ENCODE data around the gene ADA. TPM values are rescaled to one million over a fixed set of nuclear protein-coding genes. Genes with fewer than 3 reads are reported as not detected.
A peak's percentile ranks its signal among the peaks of the same experiment; 100 is the strongest.
"Not testable (repeated sequence)": the region's sequence is repeated elsewhere in the genome, so short reads cannot be mapped to it uniquely, and the experiment has no call there.

ADA gene
- 10 to 100 TPM; 90.4 to 98.8 TPM for total RNA-seq

DNA sequence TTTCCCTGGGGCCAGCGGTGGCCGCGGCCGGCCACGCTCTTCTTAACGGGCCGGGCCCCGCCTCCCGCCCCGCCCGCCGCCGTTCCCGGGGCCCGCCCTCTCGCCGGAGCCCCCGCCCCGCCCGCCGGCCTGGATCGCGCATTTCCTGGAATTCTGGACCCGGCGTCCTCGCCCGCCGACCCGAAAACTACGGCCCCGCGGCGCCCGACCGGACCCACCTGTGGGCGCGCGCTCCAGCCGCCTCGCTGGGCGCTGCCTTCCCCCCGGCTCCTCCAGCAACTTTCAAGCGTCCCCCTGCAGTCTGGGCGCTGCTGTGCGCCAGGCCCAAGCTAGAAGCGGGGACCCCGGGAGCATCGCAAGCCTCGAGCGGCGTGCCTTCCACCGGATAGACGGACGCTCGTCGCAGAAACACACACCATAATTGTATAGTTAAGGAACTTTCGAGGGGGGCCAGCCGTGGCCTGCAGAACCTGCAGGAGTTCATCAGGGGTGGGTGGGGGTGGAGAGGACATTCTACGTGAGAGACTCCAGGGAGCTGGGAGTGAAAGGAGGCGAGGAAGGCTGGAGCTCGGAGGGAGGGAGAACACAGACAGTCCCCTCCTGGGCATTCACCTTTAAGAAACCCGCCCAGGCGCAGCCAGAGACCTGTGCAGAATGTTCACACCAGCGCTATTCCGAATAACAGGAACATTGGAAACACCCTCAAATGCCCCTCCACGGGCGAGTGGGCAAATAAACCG is at the start of gene ADA:
TSS of gene ADA (minus strand) at position 16 of the 740 bp plus-strand sequence. CDS start 92 bp downstream, outside the sequence.
- H3K36me3 Mint-ChIP-seq = peaks cover 30% of the 10 kb centered on the region

DNA sequence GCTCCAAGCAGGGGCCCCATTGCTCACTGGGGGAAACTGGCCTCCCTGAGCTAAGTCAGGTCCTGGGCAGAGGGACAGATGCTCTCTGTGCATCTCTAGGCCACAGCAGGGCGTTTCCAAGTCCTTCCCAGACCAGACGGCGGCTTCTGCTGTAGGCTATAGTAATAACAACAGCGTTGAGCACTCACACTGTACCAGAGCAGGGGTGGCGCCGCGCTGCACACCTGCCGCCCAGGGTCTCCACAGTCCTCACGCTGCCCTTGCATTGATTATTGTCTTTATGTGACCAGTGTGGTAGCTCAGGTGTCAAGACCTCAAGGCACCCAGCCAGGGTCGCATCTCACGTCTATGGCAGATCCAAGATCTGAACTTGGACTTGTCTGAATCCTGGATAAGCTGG is 48.8 kb upstream of the ADA start:
- H3K27ac Mint-ChIP-seq = no peak overlapping the region
- peaks cover 2% of the 10 kb centered on the region for H3K27me3 Mint-ChIP-seq
- POLR2A ChIA-PET = no interaction called here

More for the DNA sequence above, at the start of gene ADA:
- ATAC-seq (ENCODE audit: low read depth) (peak; percentile 70), DNase-seq (peak; percentile 76)
- Mint-ChIP-seq H3K27me3 (no peaks in the 10 kb centered on the region), H3K9me3 (no peaks in the 10 kb centered on the region), H3K4me3 (peak within 1 kb of the TSS; percentile 96), H3K27ac (peak within 1 kb of the TSS; percentile 91), H3K4me1 (peaks cover 45% of the 10 kb centered on the region)
- POLR2A ChIA-PET = interaction anchor here (1.0 to 1.6 kb wide), 6 partner anchors 9 to 316 kb away, joined by 3 to 6 read pairs (median 5); no protein-coding TSS in a partner anchor

DNA sequence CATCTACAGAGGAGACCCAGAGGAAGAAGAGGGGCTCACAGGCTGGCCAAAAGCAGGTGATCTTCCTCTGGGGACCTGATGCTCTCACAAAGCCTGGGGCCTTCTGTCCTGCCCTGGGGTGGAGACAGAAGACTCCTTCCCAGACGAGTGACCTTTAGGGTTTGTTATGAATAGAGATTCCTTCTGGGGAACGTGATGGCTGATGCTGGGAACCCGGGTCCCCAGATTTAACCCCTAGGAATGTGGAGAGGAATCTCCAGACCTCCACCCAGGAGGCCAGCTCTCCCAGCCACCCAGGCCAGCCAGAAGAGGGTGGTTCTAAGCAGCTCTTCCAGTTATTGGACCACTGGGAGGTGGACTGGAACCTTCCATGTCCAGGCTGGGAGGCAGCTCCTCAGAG is 46.9 kb upstream of the ADA start:
- peaks cover 2% of the 10 kb centered on the region for H3K27me3 Mint-ChIP-seq
- peaks cover 10% of the 10 kb centered on the region for H3K4me1 Mint-ChIP-seq
- no peak overlapping the region for H3K27ac Mint-ChIP-seq
- DNase-seq (no peak), ATAC-seq (ENCODE audit: low read depth) (no peak)
- no peaks in the 10 kb centered on the region for H3K36me3 Mint-ChIP-seq
- no peak overlapping the region for H3K4me3 Mint-ChIP-seq
- H3K9me3 Mint-ChIP-seq = no peaks in the 10 kb centered on the region
- POLR2A ChIA-PET = interaction anchor here (0.5 kb wide), 1 partner anchor 323 kb away, joined by 3 read pairs; no protein-coding TSS in a partner anchor

More for the DNA sequence above, 48.8 kb upstream of the ADA start:
- H3K9me3 Mint-ChIP-seq = no peaks in the 10 kb centered on the region
- DNase-seq (no peak), ATAC-seq (ENCODE audit: low read depth) (no peak)
- peaks cover 8% of the 10 kb centered on the region for H3K4me1 Mint-ChIP-seq
- H3K36me3 Mint-ChIP-seq = no peaks in the 10 kb centered on the region
- no peak overlapping the region for H3K4me3 Mint-ChIP-seq

DNA sequence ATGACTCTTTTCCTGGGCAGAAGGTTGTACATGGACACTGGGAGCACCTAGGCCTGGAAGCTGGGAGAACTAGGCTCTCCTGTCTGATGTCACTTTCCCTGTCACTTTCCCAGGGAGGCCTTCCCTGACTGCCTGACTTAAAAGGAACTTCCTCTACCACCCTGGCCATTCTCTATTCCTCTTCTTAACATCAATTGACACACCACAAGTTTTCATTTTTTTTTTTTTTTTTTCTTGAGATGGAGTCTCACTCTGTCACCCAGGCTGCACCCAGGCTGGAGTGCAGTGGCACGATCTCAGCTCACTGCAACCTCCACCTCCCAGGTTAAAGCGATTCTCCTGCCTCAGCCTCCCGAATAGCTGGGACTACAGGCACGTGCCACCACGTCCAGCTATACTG is 45.5 kb upstream of the ADA start:
- H3K9me3 Mint-ChIP-seq; H3K27ac Mint-ChIP-seq; H3K4me3 Mint-ChIP-seq; POLR2A ChIA-PET; H3K27me3 Mint-ChIP-seq; ATAC-seq (ENCODE audit: low read depth); DNase-seq; H3K36me3 Mint-ChIP-seq; H3K4me1 Mint-ChIP-seq: not testable (repeated sequence)

DNA sequence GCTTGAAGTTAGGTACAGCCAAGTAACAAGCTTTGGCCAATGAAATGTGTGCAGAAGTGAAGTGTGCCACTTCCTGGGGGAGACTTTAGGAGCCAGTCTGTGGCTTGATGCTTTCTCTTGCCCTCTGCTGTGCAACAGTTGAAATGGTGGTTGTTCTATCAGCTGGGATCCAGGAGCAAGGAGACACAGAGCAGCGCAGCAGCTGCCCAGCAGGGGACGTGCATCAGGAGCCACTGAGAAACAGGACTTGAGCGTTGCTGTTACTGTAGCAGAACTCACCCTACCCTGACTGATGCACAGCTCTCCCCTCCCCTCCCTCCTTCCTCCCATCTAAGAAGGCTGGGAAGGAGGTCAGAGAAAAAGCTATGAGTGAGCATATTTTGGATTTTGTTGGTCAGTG is 44.8 kb upstream of the ADA start:
- DNase-seq (no peak), ATAC-seq (ENCODE audit: low read depth) (no peak)
- H3K27me3 Mint-ChIP-seq = peaks cover 2% of the 10 kb centered on the region
- H3K4me3 Mint-ChIP-seq = no peak overlapping the region
- peaks cover 5% of the 10 kb centered on the region for H3K9me3 Mint-ChIP-seq
- POLR2A ChIA-PET = no interaction called here
- H3K27ac Mint-ChIP-seq = no peak overlapping the region
- peaks cover 2% of the 10 kb centered on the region for H3K36me3 Mint-ChIP-seq
- peaks cover 10% of the 10 kb centered on the region for H3K4me1 Mint-ChIP-seq

DNA sequence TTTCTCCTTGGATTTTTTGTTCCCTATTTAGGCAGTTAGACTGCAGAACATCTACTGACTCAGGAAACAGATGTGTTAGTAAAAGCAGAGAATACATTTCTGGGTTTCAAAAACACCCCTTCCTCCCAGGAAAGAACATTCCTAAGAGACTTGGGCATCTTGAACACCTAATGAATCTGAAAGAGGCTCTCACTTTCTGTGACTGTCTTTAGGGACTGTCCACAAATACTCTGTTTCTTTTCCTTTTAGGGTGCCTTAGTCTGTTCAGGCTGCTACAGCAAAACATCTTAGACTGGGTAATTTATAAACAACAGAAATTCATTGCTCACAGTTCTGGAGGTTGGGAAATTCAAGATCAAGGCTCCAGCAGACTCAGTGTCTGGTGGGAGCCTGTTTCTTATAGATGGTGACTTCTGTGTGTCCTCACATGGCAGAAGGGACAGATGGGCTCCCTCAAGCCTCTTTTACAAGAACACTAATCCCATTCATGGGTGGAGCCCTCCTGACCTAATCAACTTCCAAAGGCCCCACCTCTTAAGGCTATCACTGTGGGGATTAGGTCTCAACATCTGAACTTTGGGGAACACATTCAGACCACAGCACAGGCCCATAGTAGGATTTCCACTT is 44.3 kb upstream of the ADA start:
- Mint-ChIP-seq H3K4me3 (no peak overlapping the region), H3K9me3 (peaks cover 5% of the 10 kb centered on the region), H3K36me3 (peaks cover 2% of the 10 kb centered on the region), H3K4me1 (peaks cover 12% of the 10 kb centered on the region), H3K27me3 (peaks cover 2% of the 10 kb centered on the region), H3K27ac (no peak overlapping the region)
- POLR2A ChIA-PET = no interaction called here
- DNase-seq = no peak
- no peak for ATAC-seq (ENCODE audit: low read depth)

DNA sequence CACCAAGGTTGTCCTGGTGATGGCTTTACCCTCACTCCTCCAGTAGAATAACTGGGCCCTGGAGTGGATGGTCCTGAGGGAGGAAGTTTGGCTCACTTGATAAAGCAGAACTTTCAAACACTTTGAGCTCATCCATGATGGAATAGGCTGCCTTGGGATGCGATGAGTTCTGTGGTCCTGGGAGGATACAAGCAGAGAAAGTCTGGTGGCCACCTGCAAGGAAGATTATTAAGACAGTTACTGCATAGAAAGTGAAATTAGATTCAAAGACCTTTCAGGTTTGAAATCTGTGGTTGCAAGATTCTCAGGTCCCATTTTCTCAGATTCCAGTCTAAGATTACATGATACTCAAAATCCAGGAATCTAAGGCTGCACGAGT is 43.8 kb upstream of the ADA start:
- POLR2A ChIA-PET = no interaction called here
- Mint-ChIP-seq H3K4me3 (no peak overlapping the region), H3K9me3 (peaks cover 5% of the 10 kb centered on the region), H3K4me1 (peaks cover 12% of the 10 kb centered on the region), H3K27ac (no peak overlapping the region), H3K27me3 (peaks cover 2% of the 10 kb centered on the region), H3K36me3 (peaks cover 2% of the 10 kb centered on the region)
- DNase-seq (no peak), ATAC-seq (ENCODE audit: low read depth) (no peak)

DNA sequence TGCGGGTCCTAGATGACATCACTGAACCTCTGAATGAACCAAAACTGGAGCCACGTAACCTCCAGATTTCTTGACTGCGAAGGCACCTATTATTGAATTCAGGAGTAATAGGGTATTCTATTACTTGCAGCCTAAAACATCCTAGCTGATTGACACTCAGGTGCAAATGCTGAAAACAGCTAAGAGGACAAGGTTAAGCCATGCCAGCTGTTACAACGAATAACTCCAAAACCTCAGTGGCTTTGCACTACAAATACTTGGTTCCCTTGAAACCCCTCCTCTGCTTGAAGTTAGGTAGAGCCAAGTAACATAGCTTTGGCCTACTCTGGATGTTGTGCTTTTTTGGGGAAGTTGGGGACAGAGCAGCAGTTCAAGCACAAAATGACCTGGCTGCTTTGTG is 42.7 kb upstream of the ADA start:
- POLR2A ChIA-PET = no interaction called here
- Mint-ChIP-seq H3K4me1 (peaks cover 12% of the 10 kb centered on the region), H3K9me3 (peaks cover 5% of the 10 kb centered on the region), H3K36me3 (peaks cover 2% of the 10 kb centered on the region), H3K27ac (no peak overlapping the region), H3K4me3 (no peak overlapping the region), H3K27me3 (peaks cover 2% of the 10 kb centered on the region)
- DNase-seq (no peak), ATAC-seq (ENCODE audit: low read depth) (no peak)

DNA sequence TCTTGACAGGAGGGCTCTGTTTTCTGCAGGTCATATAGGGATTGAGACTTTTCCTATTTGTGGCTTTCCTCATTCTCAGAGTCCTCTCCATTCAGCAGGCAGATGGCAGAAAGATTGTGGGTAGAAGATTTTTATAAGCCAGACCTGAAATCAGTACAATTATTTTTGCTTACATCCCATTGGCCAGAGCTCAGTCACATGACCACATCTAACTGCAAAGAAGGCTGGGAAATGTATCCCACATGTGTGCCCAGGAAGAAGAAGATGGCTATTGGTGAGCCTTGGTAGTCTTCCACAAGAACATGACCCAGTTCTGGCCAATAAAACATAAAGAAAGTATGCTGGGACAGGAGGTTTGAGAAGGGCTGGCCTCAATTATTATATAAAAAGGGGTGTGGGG is 42.1 kb upstream of the ADA start:
- H3K4me3 Mint-ChIP-seq = no peak overlapping the region

DNA sequence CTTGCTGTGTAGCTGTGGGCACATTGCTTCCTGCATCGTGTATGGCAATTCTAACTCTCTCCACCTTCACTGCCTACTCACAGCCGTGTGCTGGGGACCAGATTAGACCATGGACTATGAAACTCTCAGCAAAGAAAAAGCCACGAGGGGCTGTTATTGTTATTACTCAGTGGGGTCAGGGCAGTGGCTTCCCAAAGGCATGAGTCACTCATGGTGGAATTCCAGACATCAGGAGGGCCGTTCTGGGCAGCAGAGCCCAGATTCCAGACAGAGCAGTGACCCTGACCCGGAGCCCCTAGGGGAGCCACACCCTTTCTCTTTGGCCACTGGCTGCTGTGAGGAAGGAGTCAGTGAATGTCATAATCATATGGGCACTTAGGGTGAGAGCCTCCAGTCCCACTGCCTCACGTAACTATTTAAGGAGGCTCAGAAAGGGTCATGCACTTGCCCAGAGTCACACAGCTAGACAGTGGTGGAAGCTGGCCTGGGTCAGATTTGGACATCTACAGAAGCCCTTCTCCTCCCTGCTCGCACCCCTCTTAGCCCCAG is 41.5 kb upstream of the ADA start:
- no peak overlapping the region for H3K27ac Mint-ChIP-seq
- H3K36me3 Mint-ChIP-seq = peaks cover 2% of the 10 kb centered on the region
- no peak for ATAC-seq (ENCODE audit: low read depth)
- H3K4me3 Mint-ChIP-seq = no peak overlapping the region
- peaks cover 12% of the 10 kb centered on the region for H3K4me1 Mint-ChIP-seq
- H3K9me3 Mint-ChIP-seq = peaks cover 5% of the 10 kb centered on the region
- POLR2A ChIA-PET = no interaction called here
- DNase-seq = no peak
- H3K27me3 Mint-ChIP-seq = peaks cover 2% of the 10 kb centered on the region

More for the DNA sequence above, 42.1 kb upstream of the ADA start:
- H3K27me3 Mint-ChIP-seq = peaks cover 2% of the 10 kb centered on the region
- H3K36me3 Mint-ChIP-seq = peaks cover 2% of the 10 kb centered on the region
- H3K27ac Mint-ChIP-seq = no peak overlapping the region
- POLR2A ChIA-PET = no interaction called here
- peaks cover 5% of the 10 kb centered on the region for H3K9me3 Mint-ChIP-seq
- ATAC-seq (ENCODE audit: low read depth) (no peak), DNase-seq (no peak)
- H3K4me1 Mint-ChIP-seq = peaks cover 12% of the 10 kb centered on the region

DNA sequence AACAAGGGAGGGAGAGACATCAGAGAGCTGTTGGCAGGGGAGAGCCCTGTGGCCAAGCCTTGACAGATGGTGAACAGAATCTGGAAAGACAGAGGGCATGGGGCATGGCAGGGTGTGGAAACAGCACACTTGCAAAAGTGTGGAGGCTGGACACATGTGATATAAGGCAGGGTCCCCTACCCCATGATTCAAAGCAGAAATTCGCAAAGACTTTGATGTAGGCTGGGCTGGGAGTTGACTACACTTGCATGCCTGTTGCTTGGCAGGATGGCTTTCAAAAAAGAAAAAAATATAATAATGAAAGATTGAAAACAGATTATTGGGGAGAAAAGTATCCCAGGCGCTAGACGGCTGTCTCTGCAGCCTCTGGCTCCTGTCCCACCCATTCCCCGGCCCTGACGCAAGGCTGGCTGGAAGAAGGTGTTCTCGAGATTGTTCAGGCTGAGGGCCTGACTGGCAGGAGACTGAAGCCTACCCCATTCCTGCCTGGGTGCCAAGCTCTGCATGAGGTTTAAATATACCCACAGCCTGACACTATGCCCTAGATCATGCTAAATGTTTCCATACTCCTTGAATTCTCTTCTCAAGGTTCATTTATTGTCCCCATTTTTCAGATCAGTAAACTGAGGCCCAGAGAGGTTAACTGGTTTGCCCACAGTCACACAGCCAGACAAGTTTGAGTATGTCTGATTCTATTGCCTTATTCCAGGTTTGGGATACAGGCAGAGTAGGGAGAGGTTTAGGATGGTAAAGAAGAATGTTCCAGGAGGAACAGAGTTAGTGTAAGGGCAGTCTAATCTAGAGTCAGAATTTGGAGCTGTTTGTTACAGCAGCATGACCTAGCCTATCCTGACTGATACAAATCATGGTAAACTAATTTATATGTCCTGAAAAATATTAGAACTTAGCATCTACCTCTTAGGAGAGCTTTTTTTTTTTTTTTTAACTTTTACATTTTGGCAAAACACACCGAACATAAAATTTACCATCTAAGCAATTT is 40.2 kb upstream of the ADA start:
- no peak overlapping the region for H3K27ac Mint-ChIP-seq
- no peak for DNase-seq
- peaks cover 10% of the 10 kb centered on the region for H3K4me1 Mint-ChIP-seq
- H3K27me3 Mint-ChIP-seq = peaks cover 5% of the 10 kb centered on the region
- ATAC-seq (ENCODE audit: low read depth) = no peak
- H3K36me3 Mint-ChIP-seq = peaks cover 2% of the 10 kb centered on the region
- POLR2A ChIA-PET = no interaction called here
- H3K4me3 Mint-ChIP-seq = no peak overlapping the region
- H3K9me3 Mint-ChIP-seq = peaks cover 5% of the 10 kb centered on the region

DNA sequence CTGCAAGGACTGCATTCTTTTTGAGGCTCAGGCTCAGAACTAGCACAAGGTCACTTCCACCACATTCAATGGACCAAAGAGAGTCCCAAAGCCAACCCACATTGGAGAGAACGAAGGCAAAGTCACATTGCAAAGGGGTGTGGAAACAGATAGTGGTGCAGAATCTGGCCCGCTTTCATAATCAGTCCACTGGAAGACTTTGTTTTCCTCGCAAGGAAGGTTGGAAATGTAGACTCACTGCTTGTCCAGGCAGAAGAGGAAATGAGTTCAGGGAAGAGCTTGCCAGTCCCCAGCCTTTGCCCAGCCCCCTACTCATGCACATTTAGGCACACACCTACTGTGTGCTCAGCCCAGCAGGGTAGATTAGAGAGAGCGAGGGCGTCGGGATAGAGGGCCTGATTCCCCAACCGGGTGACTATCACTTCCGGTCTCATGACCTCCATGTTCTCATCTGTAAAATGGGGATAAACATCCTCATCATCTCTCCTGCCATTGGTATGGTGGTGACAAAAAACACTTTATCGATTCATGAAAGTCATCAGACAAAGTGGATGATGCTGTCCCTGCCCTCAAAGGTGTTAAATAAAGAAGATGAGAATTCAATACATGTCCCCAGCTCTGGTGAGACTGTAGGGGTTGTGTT is 39.4 kb upstream of the ADA start:
- H3K36me3 Mint-ChIP-seq = peaks cover 2% of the 10 kb centered on the region
- H3K4me1 Mint-ChIP-seq = peaks cover 6% of the 10 kb centered on the region
- ATAC-seq (ENCODE audit: low read depth) = no peak
- H3K4me3 Mint-ChIP-seq = no peak overlapping the region
- POLR2A ChIA-PET = no interaction called here
- H3K27me3 Mint-ChIP-seq = peaks cover 4% of the 10 kb centered on the region
- H3K27ac Mint-ChIP-seq = no peak overlapping the region
- no peak for DNase-seq
- H3K9me3 Mint-ChIP-seq = peaks cover 5% of the 10 kb centered on the region

DNA sequence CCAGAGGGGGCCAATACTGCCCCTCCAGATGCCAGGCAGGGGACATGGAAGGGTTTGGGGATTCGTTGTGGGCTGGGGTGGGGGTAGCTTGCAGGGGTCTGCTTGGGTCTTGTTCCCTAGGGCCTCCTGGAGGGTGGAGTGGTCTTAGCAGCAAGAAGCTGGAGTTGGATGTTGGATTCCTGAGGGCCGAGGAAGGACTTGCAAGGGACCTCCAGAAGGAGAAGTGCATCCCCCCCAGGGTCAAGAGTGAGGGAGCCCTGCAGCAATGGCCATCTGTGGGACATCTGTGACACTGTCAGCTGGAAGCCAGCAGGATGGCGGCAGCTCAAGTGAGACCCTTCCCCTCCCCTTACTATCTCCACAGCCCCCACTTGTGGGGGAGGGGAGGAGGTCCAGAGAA is 38.3 kb upstream of the ADA start:
- POLR2A ChIA-PET = no interaction called here
- Mint-ChIP-seq H3K4me1 (peaks cover 6% of the 10 kb centered on the region), H3K27me3 (peaks cover 3% of the 10 kb centered on the region), H3K36me3 (peaks cover 2% of the 10 kb centered on the region), H3K9me3 (peaks cover 5% of the 10 kb centered on the region), H3K27ac (no peak overlapping the region), H3K4me3 (no peak overlapping the region)
- DNase-seq = no peak
- ATAC-seq (ENCODE audit: low read depth) = no peak

All from activated naive CD8-positive, alpha-beta T cell treated with anti-CD3 and anti-CD28 coated beads, Interleukin-2, amount 10 ng/mL, durations not matched to agents 7 days and 5 days (primary cell).